Measurements from ENCODE around the gene BRD1.

- TF ChIP-seq POLR2A (IDR thresholded peaks at IDR 0.05; ENCODE audit: borderline replicate concordance, extremely low read depth, insufficient read depth, insufficient read length) (no peak), CTCF (IDR thresholded peaks at IDR 0.05 in 2 of 3, conservative IDR thresholded peaks at IDR 0.05 in 1 of 3; ENCODE audit: borderline replicate concordance in 1 of 3, insufficient read depth in 1 of 3, low read depth in 2 of 3, low read length in 2 of 3) (no peak), POLR2AphosphoS5 (IDR thresholded peaks at IDR 0.05; ENCODE audit: low read depth, low read length) (no peak), EGR1 (IDR thresholded peaks at IDR 0.05; ENCODE audit: low read depth) (no peak), EZH2 (IDR thresholded peaks at IDR 0.05) (no peak)
Measured at GRCh38 chr22:49768077-49768910, 59.4 kb downstream of the BRD1 start.
